Smooth muscle cell (in vitro differentiated cells): Measurements from ENCODE around the gene ADAMTS4. TPM values are rescaled to one million over a fixed set of nuclear protein-coding genes. Genes with fewer than 3 reads are reported as not detected.

Source experiments
- DNase-seq: peaks from one replicate; lab custom pipeline; 2025; ENCODE audit not compliant: unreplicated experiment; lab: John Stamatoyannopoulos, UW
- H2AFZ ChIP-seq: fragments of 200-600 bp; sonication (generic); 2 replicates; pipeline ENCODE4 v1.6.0; 2016; ENCODE audit warnings: antibody characterized with exemption, low read depth, mild to moderate bottlenecking
- H3F3A ChIP-seq: fragments of 200-600 bp; sonication (generic); 2 replicates; pipeline ENCODE4 v1.6.0; 2017; ENCODE audit warnings: antibody characterized with exemption, low read depth
- H3K27ac ChIP-seq: fragments of 200-600 bp; sonication (generic); 2 replicates; pipeline ENCODE4 v1.5.1; 2016; ENCODE audit warnings: low read depth, mild to moderate bottlenecking
- H3K27me3 ChIP-seq: fragments of 200-600 bp; sonication (generic); 2 replicates; pipeline ENCODE4 v1.6.1; 2016; ENCODE audit warnings: low read depth, mild to moderate bottlenecking
- H3K36me3 ChIP-seq: fragments of 200-600 bp; sonication (generic); 2 replicates; pipeline ENCODE4 v1.5.1; 2016; ENCODE audit warnings: low read depth
- H3K4me1 ChIP-seq: fragments of 200-600 bp; sonication (generic); 2 replicates; pipeline ENCODE4 v1.5.1; 2016; ENCODE audit warnings: low read depth
- H3K4me2 ChIP-seq: fragments of 200-600 bp; sonication (generic); 2 replicates; pipeline ENCODE4 v1.6.0; 2016; ENCODE audit warnings: mild to moderate bottlenecking
- H3K4me3 ChIP-seq: fragments of 200-600 bp; sonication (generic); 2 replicates; pipeline ENCODE4 v1.5.1; 2016; ENCODE audit warnings: mild to moderate bottlenecking
- H3K79me2 ChIP-seq: fragments of 200-600 bp; sonication (generic); 2 replicates; pipeline ENCODE4 v1.6.0; 2016; ENCODE audit warnings: low read depth, mild to moderate bottlenecking
- H3K9ac ChIP-seq: fragments of 200-600 bp; sonication (generic); 2 replicates; pipeline ENCODE4 v1.6.0; 2016; ENCODE audit warnings: low read depth
- H3K9me3 ChIP-seq: fragments of 200-600 bp; sonication (generic); replicated peaks from 2 replicates; pipeline ENCODE4 v1.5.1; 2016; ENCODE audit warnings: low read depth
- H4K20me1 ChIP-seq: fragments of 200-600 bp; sonication (generic); 2 replicates; pipeline ENCODE4 v1.6.0; 2016; ENCODE audit warnings: low read depth
- WGBS: methylation state at CpG from one replicate; pipeline ENCODE4 v1.1.7; 2016; ENCODE audit warnings: low lambda C conversion rate; 5-methylcytosine and 5-hydroxymethylcytosine counted together
- polyA plus RNA-seq: library from polyadenylated mRNA; unstranded; fragments of >200 nt; fragmentation: Nextera tagmentation; extraction: Ambion mirVana; gene quantifications from 2 replicates; pipeline ENCODE4 v1.2.1, GENCODE V29; 2016
- total RNA-seq: library from RNA; depleted of rRNA; stranded (reverse); fragments of >200 nt; gene quantifications from 2 replicates; pipeline ENCODE4 v1.2.3, GENCODE V29; 2014
- TF ChIP-seq, protein P1 (sequence below): fragments of 200-600 bp; sonication (generic); IDR thresholded peaks from 2 replicates; pipeline ENCODE4 v1.5.1; 2017; ENCODE audit warnings: borderline replicate concordance, mild to moderate bottlenecking, antibody characterized with exemption; ENCODE audit not compliant: insufficient read depth, poor library complexity, severe bottlenecking

The ADAMTS4 gene
- total and polyA plus RNA-seq, 2 experiments from 2014 or later, result 17.1 to 28.3 TPM

DNA sequence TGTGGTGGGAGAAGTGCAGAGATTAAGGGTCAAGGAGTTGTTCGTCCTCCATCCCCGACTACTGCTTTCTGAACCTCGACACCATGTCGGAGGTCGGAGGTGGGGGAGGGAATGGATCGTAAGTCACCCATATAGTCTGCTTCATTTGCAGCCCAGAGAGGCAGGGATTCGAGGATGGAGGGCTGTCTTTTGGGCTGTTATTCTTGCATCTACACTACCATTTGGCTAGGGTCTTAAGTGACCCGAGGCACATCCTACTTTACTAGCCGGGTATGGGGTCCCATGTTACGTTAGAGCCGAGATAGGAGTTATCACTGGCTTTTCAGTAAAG is 39.0 kb downstream of the ADAMTS4 start:
- no peaks in the 10 kb centered on the region for H3K9me3 ChIP-seq
- no peak for DNase-seq
- H4K20me1 ChIP-seq, result no peaks in the 10 kb centered on the region
- peak overlapping the region; percentile 69 for H3K27ac ChIP-seq
- peak overlapping the region; percentile 17 for H2AFZ ChIP-seq
- H3K4me2 ChIP-seq, result peak overlapping the region; percentile 99
- H3K79me2 ChIP-seq, result peaks cover 6% of the 10 kb centered on the region
- 17% methylated on average over 11 of the region's 11 CpGs for WGBS
- H3F3A ChIP-seq, result peaks cover 2% of the 10 kb centered on the region
- H3K4me1 ChIP-seq, result peaks cover 7% of the 10 kb centered on the region
- H3K27me3 ChIP-seq, result no peaks in the 10 kb centered on the region
- no peaks in the 10 kb centered on the region for H3K36me3 ChIP-seq
- H3K4me3 ChIP-seq, result peak overlapping the region; percentile 81
- peak overlapping the region; percentile 75 for H3K9ac ChIP-seq
- TF ChIP-seq, protein P1, sequence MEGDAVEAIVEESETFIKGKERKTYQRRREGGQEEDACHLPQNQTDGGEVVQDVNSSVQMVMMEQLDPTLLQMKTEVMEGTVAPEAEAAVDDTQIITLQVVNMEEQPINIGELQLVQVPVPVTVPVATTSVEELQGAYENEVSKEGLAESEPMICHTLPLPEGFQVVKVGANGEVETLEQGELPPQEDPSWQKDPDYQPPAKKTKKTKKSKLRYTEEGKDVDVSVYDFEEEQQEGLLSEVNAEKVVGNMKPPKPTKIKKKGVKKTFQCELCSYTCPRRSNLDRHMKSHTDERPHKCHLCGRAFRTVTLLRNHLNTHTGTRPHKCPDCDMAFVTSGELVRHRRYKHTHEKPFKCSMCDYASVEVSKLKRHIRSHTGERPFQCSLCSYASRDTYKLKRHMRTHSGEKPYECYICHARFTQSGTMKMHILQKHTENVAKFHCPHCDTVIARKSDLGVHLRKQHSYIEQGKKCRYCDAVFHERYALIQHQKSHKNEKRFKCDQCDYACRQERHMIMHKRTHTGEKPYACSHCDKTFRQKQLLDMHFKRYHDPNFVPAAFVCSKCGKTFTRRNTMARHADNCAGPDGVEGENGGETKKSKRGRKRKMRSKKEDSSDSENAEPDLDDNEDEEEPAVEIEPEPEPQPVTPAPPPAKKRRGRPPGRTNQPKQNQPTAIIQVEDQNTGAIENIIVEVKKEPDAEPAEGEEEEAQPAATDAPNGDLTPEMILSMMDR, result no peak

DNA sequence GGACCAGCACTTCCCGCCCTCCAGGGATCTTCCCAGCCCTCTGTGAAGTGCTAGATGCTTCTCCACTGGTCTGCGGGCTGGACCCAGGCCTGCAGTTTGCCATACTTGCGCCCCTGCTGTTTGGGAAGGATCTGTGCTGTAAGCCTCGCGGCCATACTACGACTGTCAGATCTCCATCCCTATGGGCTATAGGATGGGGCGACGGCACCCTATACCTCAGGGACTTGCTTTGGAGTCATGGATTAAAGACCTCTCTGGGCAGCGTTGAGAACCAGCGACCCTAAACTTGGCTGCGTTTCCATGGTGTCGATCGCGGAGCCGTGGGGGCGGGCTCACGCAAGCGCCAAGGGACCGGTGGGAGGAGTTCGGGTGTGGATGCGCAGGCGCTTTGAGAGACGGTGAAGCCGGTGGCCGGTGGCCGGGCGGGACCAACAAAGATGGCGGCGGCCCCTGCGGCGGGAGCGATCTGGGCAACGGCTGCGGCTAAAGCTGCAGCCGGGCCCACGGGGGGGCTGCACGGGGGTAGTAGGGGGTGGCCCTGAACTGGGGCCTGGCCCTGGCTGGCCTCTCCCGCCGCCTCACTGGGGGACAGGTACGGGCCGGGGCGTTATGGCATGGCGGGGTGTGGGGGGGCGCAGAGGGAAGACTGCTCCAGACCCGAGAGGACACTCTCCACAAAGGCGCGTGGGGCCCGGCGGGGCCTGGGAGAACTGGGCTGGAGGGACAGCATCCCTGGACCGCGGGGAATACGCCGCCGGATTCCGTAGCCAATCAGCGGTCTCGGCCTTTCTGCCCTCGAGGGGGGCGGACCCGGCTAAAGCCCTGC is 39.6 kb downstream of the ADAMTS4 start, which contains the start of gene USP21:
USP21 (plus strand) TSS at position 414 of the 826 bp plus-strand sequence. CDS start 1,141 bp downstream, outside the sequence.
- TF ChIP-seq, protein P1, result no peak
- WGBS, result 2% methylated on average over 55 of the region's 60 CpGs
- peak within 1 kb of the TSS; percentile 99 for H3K4me2 ChIP-seq
- no peaks in the 10 kb centered on the region for H3K36me3 ChIP-seq
- peak within 1 kb of the TSS; percentile 81 for H3K4me3 ChIP-seq
- no peaks in the 10 kb centered on the region for H3F3A ChIP-seq
- H3K9ac ChIP-seq, result peak within 1 kb of the TSS; percentile 75
- peak within 1 kb of the TSS; percentile 17 for H2AFZ ChIP-seq
- H3K79me2 ChIP-seq, result peaks cover 10% of the 10 kb centered on the region
- peak; percentile 82 for DNase-seq
- no peaks in the 10 kb centered on the region for H4K20me1 ChIP-seq
- peaks cover 11% of the 10 kb centered on the region for H3K4me1 ChIP-seq
- H3K27me3 ChIP-seq, result no peaks in the 10 kb centered on the region
- H3K27ac ChIP-seq, result peak within 1 kb of the TSS; percentile 69
- no peaks in the 10 kb centered on the region for H3K9me3 ChIP-seq

DNA sequence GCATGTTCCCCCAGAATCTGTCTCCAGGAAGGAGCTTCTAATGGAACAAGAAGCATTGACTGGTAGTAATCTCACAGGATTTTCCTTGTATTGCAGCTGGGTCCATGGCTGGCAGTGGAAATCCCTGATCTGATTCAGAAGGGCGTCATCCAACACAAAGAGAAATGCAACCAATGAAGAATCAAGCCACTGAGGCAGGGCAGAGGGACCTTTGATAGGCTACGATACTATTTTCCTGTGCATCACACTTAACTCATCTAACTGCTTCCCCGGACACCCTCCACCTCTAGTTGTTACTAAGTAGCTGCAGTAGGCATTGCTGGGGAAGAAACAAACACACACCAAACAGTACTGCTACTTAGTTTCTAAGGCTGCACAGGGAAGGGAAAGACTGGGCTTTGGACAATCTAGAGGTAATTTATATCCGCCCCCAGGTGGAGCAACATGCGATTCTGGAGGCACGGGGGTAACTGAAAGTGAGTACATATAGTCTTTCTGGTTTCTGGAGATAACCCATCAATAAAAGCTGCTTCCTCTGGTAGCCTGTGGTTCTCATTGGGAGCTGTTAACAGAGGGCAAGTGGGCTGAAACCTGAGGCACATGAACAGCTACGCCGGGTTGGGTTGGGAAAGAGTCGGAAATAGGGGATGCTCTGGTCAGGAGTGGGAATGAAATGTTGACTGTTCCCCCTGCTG is 40.4 kb downstream of the ADAMTS4 start:
- Histone ChIP-seq H3K27me3 (no peaks in the 10 kb centered on the region), H4K20me1 (no peaks in the 10 kb centered on the region), H3K4me1 (peaks cover 11% of the 10 kb centered on the region), H3F3A (no peaks in the 10 kb centered on the region), H3K4me2 (peak overlapping the region; percentile 99), H3K9ac (peak overlapping the region; percentile 75), H3K27ac (peak overlapping the region; percentile 69), H3K79me2 (peaks cover 10% of the 10 kb centered on the region), H2AFZ (no peak overlapping the region), H3K36me3 (no peaks in the 10 kb centered on the region), H3K9me3 (no peaks in the 10 kb centered on the region), H3K4me3 (peak overlapping the region; percentile 81)
- 89% methylated on average over 9 of the region's 9 CpGs for WGBS
- DNase-seq, result no peak
- TF ChIP-seq, protein P1, result no peak
